ENCODE data around the gene HNRNPD. TPM values are rescaled to one million over a fixed set of nuclear protein-coding genes. Genes with fewer than 3 reads are reported as not detected.
A peak's percentile ranks its signal among the peaks of the same experiment; 100 is the strongest.

Gene HNRNPD
- total and polyA plus RNA-seq, 11 donors = 33.8 to 150 (median 122) TPM

DNA sequence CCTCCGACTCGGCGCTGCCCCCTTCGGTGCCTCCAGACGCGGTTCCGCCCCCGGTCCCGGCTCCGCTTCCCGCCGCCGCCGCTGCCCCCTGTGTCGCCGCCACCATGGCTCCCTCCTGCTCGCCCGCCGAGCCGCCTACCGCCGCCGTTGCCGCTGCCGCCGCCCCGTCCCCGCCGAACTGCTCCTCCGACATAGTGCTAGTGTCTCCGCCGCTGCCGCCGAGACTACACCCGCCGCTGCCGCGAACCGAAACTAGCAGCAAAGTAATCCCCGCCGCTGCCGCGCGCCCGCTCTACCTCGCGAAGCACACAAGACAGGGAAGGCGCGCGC lies 340 bp downstream of the HNRNPD start:
- intact Hi-C loops (cut with DNase I) = loop anchor here in 7 of 10 donors (5.0 to 10.0 kb wide), 8 partner anchors 54 to 661 kb away; partner anchors contain the start of genes COPS4 (in 2 of the 7), SEC31A (in 2 of the 7) and LIN54 (in 1 of the 7)
- Histone ChIP-seq H3K36me3 (peaks cover 0 to 19% (median 6%) of the 10 kb centered on the region in 9 donors), H3K9me3 (no peaks in the 10 kb centered on the region), H3K27me3 (no peaks in the 10 kb centered on the region), H3K4me3 (peak overlapping the region; percentile 73 to 99 (median 94)), H3K27ac (peak overlapping the region; percentile 94 to 100 (median 99)), H3K4me1 (peaks cover 12 to 54% (median 40%) of the 10 kb centered on the region in 12 donors)
- 0 to 1% (median 0%) methylated on average over 22 to 50 of the region's 50 CpGs for WGBS, 4 donors
- no peak for DNase-seq
- TF ChIP-seq POLR2A (IDR thresholded peaks at IDR 0.05) (no peak), CTCF (IDR thresholded peaks at IDR 0.05) (no peak)
- peak in 3 of 4 donors; percentile 1 to 14 (median 11) for ATAC-seq

DNA sequence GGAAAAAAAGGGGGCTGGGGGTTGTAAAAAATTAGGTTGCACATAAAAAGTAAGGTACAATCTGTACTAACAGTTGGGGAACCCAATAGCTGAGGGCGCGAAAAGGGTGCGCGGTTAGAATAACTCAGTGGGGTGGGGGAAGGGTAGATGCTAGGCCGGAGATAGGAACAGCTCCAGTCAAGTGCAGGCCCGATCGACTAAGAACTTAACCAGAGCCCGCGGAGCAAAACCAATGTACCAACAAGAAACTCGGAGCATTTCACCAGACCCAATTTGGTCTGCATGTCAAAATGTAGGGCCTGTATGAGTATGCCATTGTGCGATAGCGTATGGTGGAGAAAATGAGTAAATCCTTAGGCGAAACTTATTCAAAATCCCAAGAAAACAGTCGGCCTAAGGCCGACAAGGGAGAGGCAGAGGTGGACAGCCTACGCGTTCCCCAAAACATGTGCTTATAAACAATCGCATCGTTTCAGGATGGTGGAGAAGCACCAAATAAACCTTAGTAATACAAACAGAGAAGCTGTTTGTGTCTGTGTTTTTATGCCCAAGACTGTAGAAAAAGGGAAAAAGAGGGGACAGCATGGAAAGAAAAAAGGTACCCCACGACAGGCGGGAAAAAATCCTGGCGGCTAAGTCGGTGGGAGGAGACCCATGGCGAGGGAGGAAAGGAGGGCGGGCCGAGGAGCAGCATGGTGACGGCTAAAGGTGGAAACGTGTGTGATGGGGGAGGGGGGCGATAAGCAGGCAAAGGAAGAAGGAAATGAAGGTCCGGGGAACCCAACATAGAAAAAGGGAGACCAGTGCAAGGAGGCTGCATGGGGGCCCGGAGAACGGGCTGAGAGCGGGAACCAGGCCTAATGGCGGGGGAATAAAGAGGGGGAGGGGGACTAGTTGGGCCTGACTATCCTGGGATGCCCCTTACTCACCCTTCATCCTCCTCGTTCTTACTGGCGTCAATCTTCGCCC lies 990 bp downstream of the HNRNPD start:
- intact Hi-C loops (cut with DNase I) = loop anchor here in 7 of 10 donors (5.0 to 10.0 kb wide), 8 partner anchors 54 to 662 kb away; partner anchors contain the start of genes COPS4 (in 2 of the 7), SEC31A (in 2 of the 7) and LIN54 (in 1 of the 7)
- peak in 3 of 4 donors; percentile 41 to 63 (median 42) for ATAC-seq

GRCh38 chr4:82371497-82371896 lies 2.3 kb downstream of the HNRNPD start:
- intact Hi-C loops (cut with DNase I) = loop anchor here in 7 of 10 donors (5.0 to 10.0 kb wide), 8 partner anchors 56 to 663 kb away; partner anchors contain the start of genes COPS4 (in 2 of the 7), SEC31A (in 2 of the 7) and LIN54 (in 1 of the 7)
- Histone ChIP-seq H3K9me3 (no peaks in the 10 kb centered on the region), H3K4me1 (peaks cover 21 to 72% (median 58%) of the 10 kb centered on the region in 12 donors), H3K27me3 (no peaks in the 10 kb centered on the region), H3K4me3 (peak overlapping the region; percentile 73 to 99 (median 94)), H3K36me3 (peaks cover 0 to 34% (median 21%) of the 10 kb centered on the region in 9 donors), H3K27ac (peak overlapping the region in 7 of 12 donors; percentile 4 to 100 (median 98))
- ATAC-seq (no peak), DNase-seq (no peak)
- 0 to 2% (median 1%) methylated on average over 8 of the region's 8 CpGs for WGBS, 4 donors
- no peak for TF ChIP-seq POLR2A (IDR thresholded peaks at IDR 0.05)
- TF ChIP-seq CTCF (IDR thresholded peaks at IDR 0.05) = no peak

More for the DNA sequence above, 990 bp downstream of the HNRNPD start:
- TF ChIP-seq POLR2A (IDR thresholded peaks at IDR 0.05) (no peak), CTCF (IDR thresholded peaks at IDR 0.05) (no peak)
- peak overlapping the region; percentile 94 to 100 (median 99) for H3K27ac ChIP-seq
- DNase-seq = peak; percentile 70 to 83 (median 81)
- no peaks in the 10 kb centered on the region for H3K27me3 ChIP-seq
- H3K36me3 ChIP-seq = peaks cover 0 to 24% (median 9%) of the 10 kb centered on the region in 9 donors
- H3K4me1 ChIP-seq = peaks cover 16 to 60% (median 46%) of the 10 kb centered on the region in 12 donors
- peak overlapping the region; percentile 73 to 99 (median 94) for H3K4me3 ChIP-seq
- H3K9me3 ChIP-seq = no peaks in the 10 kb centered on the region
- 0 to 1% (median 1%) methylated on average over 36 to 37 of the region's 37 CpGs for WGBS, 4 donors
